GM19467 (cell line): Measurements from ENCODE around the gene ITPK1.

Experiments used
- ATAC-seq: cut with Tn5 transposase; IDR thresholded peaks from one replicate; pipeline ENCODE4 v1.9.1; 2021; ENCODE audit warnings: mild to moderate bottlenecking, moderate library complexity; ENCODE audit not compliant: unreplicated experiment

ITPK1 gene

GRCh38 chr14:92942976-92943710 is 172.6 kb downstream of the ITPK1 start:
- no peak for ATAC-seq

GRCh38 chr14:92942576-92942975 is 173.1 kb downstream of the ITPK1 start:
- ATAC-seq, result no peak

- no peak for ATAC-seq
Observed at GRCh38 chr14:92942136-92942535, 173.6 kb downstream of the ITPK1 start.

- no peak for ATAC-seq
Observed at GRCh38 chr14:92941531-92941930, 174.2 kb downstream of the ITPK1 start.

GRCh38 chr14:92940543-92940942 is 175.2 kb downstream of the ITPK1 start:
- ATAC-seq, result no peak

GRCh38 chr14:92939699-92940098 is 176.0 kb downstream of the ITPK1 start:
- ATAC-seq, result no peak

GRCh38 chr14:92938890-92939671 is 176.6 kb downstream of the ITPK1 start:
- ATAC-seq, result no peak

GRCh38 chr14:92938235-92938875 is 177.4 kb downstream of the ITPK1 start:
- no peak for ATAC-seq

GRCh38 chr14:92937051-92937937 is 178.4 kb downstream of the ITPK1 start:
- ATAC-seq, result no peak

GRCh38 chr14:92936085-92936484 is 179.6 kb downstream of the ITPK1 start:
- ATAC-seq, result no peak

GRCh38 chr14:92935446-92935845 is 180.3 kb downstream of the ITPK1 start:
- no peak for ATAC-seq

- no peak for ATAC-seq
Observed at GRCh38 chr14:92934196-92935085, 181.3 kb downstream of the ITPK1 start.

GRCh38 chr14:92933481-92933880 is 182.2 kb downstream of the ITPK1 start:
- ATAC-seq, result no peak

GRCh38 chr14:92932448-92933395 is 183.0 kb downstream of the ITPK1 start:
- no peak for ATAC-seq

- ATAC-seq, result no peak
Observed at GRCh38 chr14:92931681-92932447, 183.9 kb downstream of the ITPK1 start.

GRCh38 chr14:92930737-92931602 is 184.8 kb downstream of the ITPK1 start:
- ATAC-seq, result no peak
